OCI-LY7 (cell line): ENCODE results near the gene TBC1D2B.

Experiments
- EZH2phosphoT487 ChIP-seq: fragments of 200-600 bp; sonication (generic); IDR thresholded peaks from 2 replicates; pipeline ENCODE4 v1.6.1; 2018; ENCODE audit warnings: low read depth, borderline replicate concordance, mild to moderate bottlenecking, mixed run types, antibody characterized with exemption, low read length, moderate library complexity, mixed read lengths
- TF ChIP-seq, protein P1 (sequence below): fragments of 200-600 bp; sonication (generic); conservative IDR thresholded peaks from 2 replicates; pipeline ENCODE4 v1.5.1; 2014; ENCODE audit warnings: mild to moderate bottlenecking, antibody characterized with exemption, low read length, moderate library complexity, mixed read lengths

- TF ChIP-seq, protein P1, sequence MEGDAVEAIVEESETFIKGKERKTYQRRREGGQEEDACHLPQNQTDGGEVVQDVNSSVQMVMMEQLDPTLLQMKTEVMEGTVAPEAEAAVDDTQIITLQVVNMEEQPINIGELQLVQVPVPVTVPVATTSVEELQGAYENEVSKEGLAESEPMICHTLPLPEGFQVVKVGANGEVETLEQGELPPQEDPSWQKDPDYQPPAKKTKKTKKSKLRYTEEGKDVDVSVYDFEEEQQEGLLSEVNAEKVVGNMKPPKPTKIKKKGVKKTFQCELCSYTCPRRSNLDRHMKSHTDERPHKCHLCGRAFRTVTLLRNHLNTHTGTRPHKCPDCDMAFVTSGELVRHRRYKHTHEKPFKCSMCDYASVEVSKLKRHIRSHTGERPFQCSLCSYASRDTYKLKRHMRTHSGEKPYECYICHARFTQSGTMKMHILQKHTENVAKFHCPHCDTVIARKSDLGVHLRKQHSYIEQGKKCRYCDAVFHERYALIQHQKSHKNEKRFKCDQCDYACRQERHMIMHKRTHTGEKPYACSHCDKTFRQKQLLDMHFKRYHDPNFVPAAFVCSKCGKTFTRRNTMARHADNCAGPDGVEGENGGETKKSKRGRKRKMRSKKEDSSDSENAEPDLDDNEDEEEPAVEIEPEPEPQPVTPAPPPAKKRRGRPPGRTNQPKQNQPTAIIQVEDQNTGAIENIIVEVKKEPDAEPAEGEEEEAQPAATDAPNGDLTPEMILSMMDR = no peak
- no peak for TF ChIP-seq EZH2phosphoT487
Observed at GRCh38 chr15:78102741-78103140, 25.2 kb upstream of the TBC1D2B start.
